SK-N-SH (cell line): Measurements from ENCODE around the gene DCAF6. TPM values are rescaled to one million over a fixed set of nuclear protein-coding genes. Genes with fewer than 3 reads are reported as not detected.

ENCODE experiments used
- CTCF ChIA-PET: fragments of 300-600, 350-600 bp; formaldehyde crosslinking; extraction: SDS; loops from one replicate; lab custom pipeline; 2021; lab: Yijun Ruan, JAX
- POLR2A ChIA-PET: fragments of 350-600 bp; sonication (Branson Sonifier 250); formaldehyde crosslinking; extraction: SDS; loops from one replicate; lab custom pipeline; 2020; ENCODE audit warnings: antibody characterized with exemption, inconsistent platforms; lab: Yijun Ruan, JAX
- DNase-seq: peaks from one replicate; pipeline ENCODE4 v3.0.0; 2012
- H2AFZ ChIP-seq: fragments of 200-600 bp; sonication (generic); 2 replicates; pipeline ENCODE4 v1.8.1; 2016; ENCODE audit warnings: antibody characterized with exemption, mild to moderate bottlenecking, low read depth
- H3F3A ChIP-seq: fragments of 200-600 bp; sonication (generic); replicated peaks from 2 replicates; pipeline ENCODE3; 2016; ENCODE audit warnings: antibody characterized with exemption, mild to moderate bottlenecking; ENCODE audit not compliant: insufficient read depth
- H3K27ac ChIP-seq, 2 experiments: fragments of 200-500 bp in 1 of 2; fragments of 200-600 bp in 1 of 2; sonication (Bioruptor generic) in 1 of 2; sonication (generic), shearing (Covaris generic) in 1 of 2; 2 replicates each; pipeline versions ENCODE4 v1.5.1 to v1.6.1; 2014 to 2016; ENCODE audit warnings: low read depth in 2 of 2, inconsistent platforms in 1 of 2, low read length in 1 of 2, mild to moderate bottlenecking in 1 of 2, mixed read lengths in 1 of 2
- H3K27me3 ChIP-seq: fragments of 200-600 bp; sonication (generic), shearing (Covaris generic); 2 replicates; pipeline ENCODE4 v1.6.1; 2016; ENCODE audit warnings: mixed run types; ENCODE audit not compliant: insufficient read depth
- H3K36me3 ChIP-seq, 2 experiments: fragments of 200-500 bp in 1 of 2; fragments of 200-600 bp in 1 of 2; sonication (Bioruptor generic) in 1 of 2; sonication (generic) in 1 of 2; replicated peaks in 1 of 2; 2 replicates each; pipeline versions ENCODE3 to v1.5.1; 2014 to 2016; ENCODE audit warnings: low read length in 1 of 2, mild to moderate bottlenecking in 1 of 2; ENCODE audit not compliant: insufficient read depth in 2 of 2, control insufficient read depth in 1 of 2
- H3K4me1 ChIP-seq, 2 experiments: fragments of 200-500 bp in 1 of 2; fragments of 200-600 bp in 1 of 2; sonication (Bioruptor generic) in 1 of 2; sonication (generic), shearing (Covaris generic) in 1 of 2; 2 replicates each; pipeline versions ENCODE4 v1.5.1 to v1.6.1; 2014 to 2016; ENCODE audit warnings: low read depth in 1 of 2, low read length in 1 of 2, mixed run types in 1 of 2; ENCODE audit not compliant: insufficient read depth in 2 of 2, control insufficient read depth in 1 of 2
- H3K4me2 ChIP-seq: fragments of 200-600 bp; sonication (generic), shearing (Covaris generic); 2 replicates; pipeline ENCODE4 v1.6.1; 2017; ENCODE audit warnings: mixed run types
- H3K4me3 ChIP-seq, 2 experiments: fragments of 200-500 bp in 1 of 2; fragments of 200-600 bp in 1 of 2; sonication (Bioruptor generic) in 1 of 2; sonication (generic), shearing (Covaris generic) in 1 of 2; 2 replicates each; pipeline versions ENCODE4 v1.5.1 to v1.8.1; 2014 to 2016; ENCODE audit warnings: low read depth in 2 of 2, inconsistent platforms in 1 of 2, low read length in 1 of 2, mild to moderate bottlenecking in 1 of 2, mixed read lengths in 1 of 2, moderate library complexity in 1 of 2
- H3K79me2 ChIP-seq: fragments of 200-600 bp; sonication (generic); 2 replicates; pipeline ENCODE4 v1.8.1; 2017; ENCODE audit warnings: mild to moderate bottlenecking; ENCODE audit not compliant: insufficient read depth
- H3K9ac ChIP-seq: fragments of 200-600 bp; sonication (generic); 2 replicates; pipeline ENCODE4 v1.6.1; 2017; ENCODE audit warnings: mixed run types
- H3K9me2 ChIP-seq: fragments of 200-600 bp; sonication (generic); 2 replicates; pipeline ENCODE4 v1.6.1; 2017; ENCODE audit warnings: mixed run types
- H3K9me3 ChIP-seq: fragments of 200-600 bp; sonication (generic); 2 replicates; pipeline ENCODE4 v1.6.1; 2017; ENCODE audit warnings: mixed run types, mild to moderate bottlenecking, moderate library complexity
- H4K20me1 ChIP-seq: fragments of 200-600 bp; sonication (generic); 2 replicates; pipeline ENCODE4 v1.6.1; 2017; ENCODE audit warnings: mild to moderate bottlenecking, mixed run types; ENCODE audit not compliant: insufficient read depth
- EP300 ChIP-seq, 2 experiments: IDR thresholded peaks; 2 replicates each; pipeline versions ENCODE4 v1.4.0 to v1.6.1; 2012; ENCODE audit warnings: borderline replicate concordance in 1 of 2, low read depth in 1 of 2, low read length in 1 of 2
- EZH2phosphoT487 ChIP-seq: fragments of 200-600 bp; sonication (generic); IDR thresholded peaks from 2 replicates; pipeline ENCODE4 v1.6.1; 2017; ENCODE audit warnings: low read depth, mixed run types, mild to moderate bottlenecking, antibody characterized with exemption, moderate library complexity, borderline replicate concordance
- FOXJ3 ChIP-seq: sonication (generic); formaldehyde crosslinking; IDR thresholded peaks from 2 replicates; pipeline ENCODE4 v1.5.1; 2020; ENCODE audit warnings: mild to moderate bottlenecking, missing genetic modification reagents
- GATA2 ChIP-seq: sonication (generic); formaldehyde crosslinking; IDR thresholded peaks from 2 replicates; pipeline ENCODE4 v1.5.0; 2020; ENCODE audit warnings: mild to moderate bottlenecking, missing genetic modification reagents
- JUND ChIP-seq: IDR thresholded peaks from 2 replicates; pipeline ENCODE4 v1.4.0; 2012
- MEF2A ChIP-seq: IDR thresholded peaks from 2 replicates; pipeline ENCODE4 v1.4.0; 2012; ENCODE audit warnings: low read depth, borderline replicate concordance
- NFIC ChIP-seq: IDR thresholded peaks from 2 replicates; pipeline ENCODE4 v1.4.0; 2012; ENCODE audit warnings: borderline replicate concordance
- NRF1 ChIP-seq: IDR thresholded peaks from 2 replicates; pipeline ENCODE4 v1.6.1; 2012; ENCODE audit warnings: low read depth, mild to moderate bottlenecking, low read length
- POLR2AphosphoS5 ChIP-seq: IDR thresholded peaks from 2 replicates; pipeline ENCODE4 v1.6.1; 2012; ENCODE audit warnings: low read depth, low read length
- SIN3A ChIP-seq: IDR thresholded peaks from 2 replicates; pipeline ENCODE4 v1.6.1; 2012; ENCODE audit warnings: low read depth, mild to moderate bottlenecking, low read length, moderate library complexity, borderline replicate concordance
- TAF1 ChIP-seq: IDR thresholded peaks from 2 replicates; pipeline ENCODE4 v1.6.1; 2012; ENCODE audit warnings: low read depth, mild to moderate bottlenecking, low read length, moderate library complexity, borderline replicate concordance
- TCF12 ChIP-seq: IDR thresholded peaks from 2 replicates; pipeline ENCODE4 v1.4.0; 2012
- TEAD4 ChIP-seq: IDR thresholded peaks from 2 replicates; pipeline ENCODE4 v1.4.0; 2012; ENCODE audit warnings: mild to moderate bottlenecking, borderline replicate concordance; ENCODE audit not compliant: insufficient read depth
- WGBS: methylation state at CpG from one replicate; pipeline ENCODE4 v1.1.6; 2017; ENCODE audit warnings: low lambda C conversion rate; 5-methylcytosine and 5-hydroxymethylcytosine counted together
- polyA plus RNA-seq, 3 experiments: library from polyadenylated mRNA; depleted of rRNA; stranded (reverse); fragments of >200 nt; gene quantifications; 2 replicates each; pipeline ENCODE4 v1.2.3, GENCODE V29; 2012
- TF ChIP-seq, protein P1 (sequence below): fragments of 150-350 bp; IDR thresholded peaks from 2 replicates; pipeline ENCODE4 v1.6.1; 2016; ENCODE audit warnings: mild to moderate bottlenecking, low read depth, low read length
- TF ChIP-seq, protein P2 (sequence below): fragments of 200-600 bp; sonication (generic); IDR thresholded peaks from 2 replicates; pipeline ENCODE4 v1.6.1; 2017; ENCODE audit warnings: antibody characterized with exemption, mild to moderate bottlenecking, moderate library complexity
- TF ChIP-seq, protein P3 (sequence below): IDR thresholded peaks from 2 replicates; pipeline ENCODE4 v1.4.0; 2012; ENCODE audit warnings: low read depth
- TF ChIP-seq, protein P4 (sequence below): IDR thresholded peaks from 2 replicates; pipeline ENCODE4 v1.4.0; 2012; ENCODE audit warnings: low read depth, borderline replicate concordance
- TF ChIP-seq, protein P5 (sequence below): IDR thresholded peaks from 2 replicates; pipeline ENCODE4; 2012

DCAF6 gene
- polyA plus RNA-seq, 1 of the 3 experiments (the other 2 are of a cell fraction), result 31.3 TPM

DNA sequence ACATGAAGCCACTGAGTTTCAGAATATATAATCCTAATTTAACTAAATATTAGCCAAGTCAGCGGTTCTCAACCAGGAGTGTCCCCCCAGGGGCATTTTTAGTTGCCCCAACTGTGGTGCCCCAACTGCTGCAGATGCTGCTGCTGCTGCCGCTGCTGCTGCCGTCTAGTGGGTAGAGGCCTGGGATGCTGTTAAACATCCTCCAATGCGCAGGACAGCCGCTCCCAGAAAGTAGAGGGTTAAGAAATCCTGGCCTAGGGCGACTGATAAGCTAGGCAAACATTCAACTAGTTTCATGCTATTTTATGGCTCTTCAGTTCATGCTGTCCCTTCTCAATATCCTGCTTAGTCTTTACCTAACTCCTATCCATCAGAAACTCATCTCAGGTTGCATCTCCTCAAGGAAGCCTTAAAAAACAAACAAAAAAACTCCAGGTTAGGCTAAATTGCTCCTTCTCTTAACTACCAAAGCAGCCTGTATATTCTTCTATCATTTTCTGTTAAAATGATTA is 9.9 kb upstream of the DCAF6 start:
- no peak for TF ChIP-seq MEF2A
- no peak for TF ChIP-seq TCF12
- no peak for TF ChIP-seq POLR2AphosphoS5
- TF ChIP-seq NRF1, result no peak
- no peak for TF ChIP-seq SIN3A
- TF ChIP-seq NFIC, result no peak
- TF ChIP-seq, protein P1, sequence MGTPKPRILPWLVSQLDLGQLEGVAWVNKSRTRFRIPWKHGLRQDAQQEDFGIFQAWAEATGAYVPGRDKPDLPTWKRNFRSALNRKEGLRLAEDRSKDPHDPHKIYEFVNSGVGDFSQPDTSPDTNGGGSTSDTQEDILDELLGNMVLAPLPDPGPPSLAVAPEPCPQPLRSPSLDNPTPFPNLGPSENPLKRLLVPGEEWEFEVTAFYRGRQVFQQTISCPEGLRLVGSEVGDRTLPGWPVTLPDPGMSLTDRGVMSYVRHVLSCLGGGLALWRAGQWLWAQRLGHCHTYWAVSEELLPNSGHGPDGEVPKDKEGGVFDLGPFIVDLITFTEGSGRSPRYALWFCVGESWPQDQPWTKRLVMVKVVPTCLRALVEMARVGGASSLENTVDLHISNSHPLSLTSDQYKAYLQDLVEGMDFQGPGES, result no peak
- no peak for TF ChIP-seq GATA2 (CRISPR knock-in tag)
- TF ChIP-seq, protein P2, sequence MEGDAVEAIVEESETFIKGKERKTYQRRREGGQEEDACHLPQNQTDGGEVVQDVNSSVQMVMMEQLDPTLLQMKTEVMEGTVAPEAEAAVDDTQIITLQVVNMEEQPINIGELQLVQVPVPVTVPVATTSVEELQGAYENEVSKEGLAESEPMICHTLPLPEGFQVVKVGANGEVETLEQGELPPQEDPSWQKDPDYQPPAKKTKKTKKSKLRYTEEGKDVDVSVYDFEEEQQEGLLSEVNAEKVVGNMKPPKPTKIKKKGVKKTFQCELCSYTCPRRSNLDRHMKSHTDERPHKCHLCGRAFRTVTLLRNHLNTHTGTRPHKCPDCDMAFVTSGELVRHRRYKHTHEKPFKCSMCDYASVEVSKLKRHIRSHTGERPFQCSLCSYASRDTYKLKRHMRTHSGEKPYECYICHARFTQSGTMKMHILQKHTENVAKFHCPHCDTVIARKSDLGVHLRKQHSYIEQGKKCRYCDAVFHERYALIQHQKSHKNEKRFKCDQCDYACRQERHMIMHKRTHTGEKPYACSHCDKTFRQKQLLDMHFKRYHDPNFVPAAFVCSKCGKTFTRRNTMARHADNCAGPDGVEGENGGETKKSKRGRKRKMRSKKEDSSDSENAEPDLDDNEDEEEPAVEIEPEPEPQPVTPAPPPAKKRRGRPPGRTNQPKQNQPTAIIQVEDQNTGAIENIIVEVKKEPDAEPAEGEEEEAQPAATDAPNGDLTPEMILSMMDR, result no peak
- TF ChIP-seq, protein P3, sequence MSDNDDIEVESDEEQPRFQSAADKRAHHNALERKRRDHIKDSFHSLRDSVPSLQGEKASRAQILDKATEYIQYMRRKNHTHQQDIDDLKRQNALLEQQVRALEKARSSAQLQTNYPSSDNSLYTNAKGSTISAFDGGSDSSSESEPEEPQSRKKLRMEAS, result no peak
- TF ChIP-seq EP300 (IDR thresholded peaks at IDR 0.05; ENCODE audit: borderline replicate concordance in 1 of 2, low read depth in 1 of 2, low read length in 1 of 2), result no peak
- no peak for TF ChIP-seq FOXJ3 (CRISPR knock-in tag)
- TF ChIP-seq JUND, result no peak
- TF ChIP-seq, protein P4, sequence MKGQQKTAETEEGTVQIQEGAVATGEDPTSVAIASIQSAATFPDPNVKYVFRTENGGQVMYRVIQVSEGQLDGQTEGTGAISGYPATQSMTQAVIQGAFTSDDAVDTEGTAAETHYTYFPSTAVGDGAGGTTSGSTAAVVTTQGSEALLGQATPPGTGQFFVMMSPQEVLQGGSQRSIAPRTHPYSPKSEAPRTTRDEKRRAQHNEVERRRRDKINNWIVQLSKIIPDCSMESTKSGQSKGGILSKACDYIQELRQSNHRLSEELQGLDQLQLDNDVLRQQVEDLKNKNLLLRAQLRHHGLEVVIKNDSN, result no peak
- TF ChIP-seq TEAD4, result no peak
- TF ChIP-seq, protein P5, sequence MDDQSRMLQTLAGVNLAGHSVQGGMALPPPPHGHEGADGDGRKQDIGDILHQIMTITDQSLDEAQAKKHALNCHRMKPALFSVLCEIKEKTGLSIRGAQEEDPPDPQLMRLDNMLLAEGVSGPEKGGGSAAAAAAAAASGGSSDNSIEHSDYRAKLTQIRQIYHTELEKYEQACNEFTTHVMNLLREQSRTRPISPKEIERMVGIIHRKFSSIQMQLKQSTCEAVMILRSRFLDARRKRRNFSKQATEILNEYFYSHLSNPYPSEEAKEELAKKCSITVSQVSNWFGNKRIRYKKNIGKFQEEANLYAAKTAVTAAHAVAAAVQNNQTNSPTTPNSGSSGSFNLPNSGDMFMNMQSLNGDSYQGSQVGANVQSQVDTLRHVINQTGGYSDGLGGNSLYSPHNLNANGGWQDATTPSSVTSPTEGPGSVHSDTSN, result no peak
- TF ChIP-seq TAF1, result no peak
- TF ChIP-seq EZH2phosphoT487, result no peak
- WGBS, result 78% methylated on average over 6 of the region's 6 CpGs
- Histone ChIP-seq H3F3A (peaks cover 7% of the 10 kb centered on the region), H3K79me2 (peaks cover 47% of the 10 kb centered on the region), H3K9me3 (no peaks in the 10 kb centered on the region), H3K4me3 (no peak overlapping the region), H2AFZ (no peak overlapping the region), H3K36me3 (peaks cover 0 to 5% of the 10 kb centered on the region in 2 experiments), H3K27me3 (no peaks in the 10 kb centered on the region), H4K20me1 (no peaks in the 10 kb centered on the region), H3K27ac (no peak overlapping the region), H3K9me2 (no peaks in the 10 kb centered on the region), H3K4me1 (peaks cover 0 to 3% of the 10 kb centered on the region in 2 experiments; a peak in 3 of 4 replicates), H3K9ac (no peak overlapping the region), H3K4me2 (no peak overlapping the region)
- POLR2A ChIA-PET, result no interaction called here
- CTCF ChIA-PET, result no interaction called here
- peak; percentile 12 for DNase-seq
